Inferior parietal cortex (tissue), 1 donor: Measurements from ENCODE around the gene SSBP2.

Experiments
- DNase-seq: peaks from one replicate; pipeline ENCODE4 v3.0.0-alpha.2; 2016; ENCODE audit errors: extremely low spot score

Gene SSBP2

DNA sequence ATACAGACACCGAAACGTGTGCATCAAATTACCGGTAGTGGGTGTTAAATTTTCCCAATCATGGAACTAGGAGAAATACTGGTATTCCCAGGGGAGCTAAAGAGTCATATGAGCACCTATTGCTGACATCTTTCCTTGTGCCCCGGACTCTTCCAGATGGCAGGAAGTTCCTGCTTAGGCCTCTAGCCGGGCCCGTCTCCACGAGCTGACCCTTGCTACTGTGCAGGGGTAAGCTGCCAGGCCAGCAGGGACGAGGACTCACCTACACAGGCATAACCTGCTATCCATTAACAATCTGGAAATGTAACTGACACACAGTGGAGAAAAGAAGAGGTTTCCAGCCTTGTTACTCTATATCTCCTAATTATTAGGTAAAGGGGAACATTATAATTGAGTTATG lies 16.2 kb upstream of the SSBP2 start:
- DNase-seq = no peak

DNA sequence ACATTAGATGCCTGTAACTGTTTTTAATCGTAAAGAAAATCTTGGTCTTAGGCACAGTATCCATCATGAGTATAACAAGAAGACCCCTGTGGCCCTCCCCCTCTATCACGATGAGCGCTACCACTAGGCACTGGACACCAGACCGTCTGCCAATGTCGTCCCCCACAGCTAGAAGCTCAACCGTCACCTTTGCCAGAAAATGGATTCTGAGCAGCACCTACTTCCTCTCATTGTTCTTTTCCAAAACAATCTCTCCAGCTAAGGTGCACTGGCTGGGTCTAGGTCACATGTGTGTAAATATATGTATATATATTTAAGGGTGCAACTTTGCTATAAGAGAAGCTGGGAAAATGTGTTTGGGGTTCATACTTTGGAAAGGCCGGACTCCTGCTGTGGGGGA lies 15.7 kb upstream of the SSBP2 start:
- no peak for DNase-seq

DNA sequence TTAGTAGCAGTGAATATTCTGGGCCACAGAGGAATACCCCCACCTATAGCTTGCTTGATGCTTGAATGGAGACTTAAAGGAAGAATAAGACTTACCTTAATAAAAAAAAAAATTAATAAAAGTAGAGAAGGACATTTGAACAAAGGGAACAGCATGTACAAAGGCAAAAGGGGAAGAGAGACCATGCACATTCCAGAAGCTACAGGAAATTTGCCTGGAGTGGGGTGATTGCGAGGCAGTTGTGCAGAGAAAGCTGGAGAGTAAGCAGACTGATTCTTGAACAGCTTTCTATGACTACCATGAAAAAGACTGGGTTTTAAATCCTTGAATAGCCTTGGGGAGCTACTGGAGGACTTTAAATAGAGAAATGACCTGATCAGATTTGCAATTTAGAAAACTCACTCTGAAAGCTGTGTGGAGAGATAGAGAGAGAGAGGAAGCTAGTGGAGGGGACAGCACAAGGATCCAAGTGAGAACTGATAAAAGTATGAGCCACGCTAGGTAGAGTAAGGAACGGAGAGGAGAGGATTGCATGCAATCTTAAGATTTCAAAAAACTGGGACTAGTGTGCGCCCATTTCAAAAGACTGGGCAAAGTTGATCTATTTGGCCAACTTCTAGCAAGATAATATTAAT lies 12.5 kb upstream of the SSBP2 start:
- no peak for DNase-seq

DNA sequence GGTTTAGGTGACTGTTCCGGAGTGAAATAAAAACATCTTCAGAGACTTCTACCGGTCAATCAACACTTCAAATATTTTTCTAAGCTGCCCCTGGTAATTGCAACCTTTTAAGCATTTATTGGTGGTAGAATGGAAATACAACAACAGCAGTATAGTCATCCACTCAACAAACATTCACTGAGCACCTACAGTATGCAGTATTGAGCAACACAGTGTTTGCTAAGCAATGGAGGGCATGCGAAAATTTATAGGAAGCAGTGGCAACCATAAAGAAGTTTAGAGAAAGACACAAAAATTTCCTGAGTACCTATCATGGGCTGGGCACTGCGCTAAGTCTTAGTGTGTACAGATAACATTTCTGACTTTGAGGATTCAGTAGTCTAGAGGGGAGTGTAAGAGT lies 12.0 kb upstream of the SSBP2 start:
- DNase-seq = no peak

DNA sequence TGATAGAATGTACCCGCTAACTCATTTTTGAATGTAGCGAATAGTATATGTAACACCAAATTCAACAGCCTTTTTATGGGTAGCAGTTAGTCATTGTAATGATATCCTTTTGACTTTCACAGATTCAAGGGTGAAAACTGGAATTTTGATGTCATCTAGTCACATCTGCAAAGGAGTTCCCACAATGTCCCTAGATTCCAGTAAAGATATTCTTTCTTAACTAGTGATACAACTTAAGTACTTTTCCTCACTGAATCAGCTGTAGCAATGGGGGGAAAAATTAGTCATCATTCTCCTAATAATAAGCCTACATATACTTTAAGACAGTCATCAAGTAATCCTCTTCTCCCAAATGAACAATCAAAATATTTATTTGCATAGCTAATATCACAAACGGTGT lies 11.5 kb upstream of the SSBP2 start:
- DNase-seq = no peak

DNA sequence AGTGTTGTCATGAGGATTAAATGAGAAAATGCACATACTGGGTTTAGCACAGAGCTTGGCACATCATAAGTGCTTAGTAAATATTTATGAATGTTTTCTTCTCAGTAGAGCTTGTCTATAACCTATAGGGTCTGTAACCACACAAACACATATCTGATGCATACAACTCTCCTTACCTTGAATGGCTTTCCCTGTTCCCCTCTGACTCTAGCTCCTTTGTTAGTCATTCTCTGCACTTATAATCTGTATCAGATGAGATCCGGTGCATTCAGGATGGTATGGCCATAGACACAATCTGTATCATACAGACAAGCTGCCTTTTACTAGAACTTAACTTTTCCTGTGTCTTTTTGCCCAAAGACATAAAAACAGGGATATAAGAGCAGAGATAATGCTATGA lies 11.1 kb upstream of the SSBP2 start:
- DNase-seq = no peak

DNA sequence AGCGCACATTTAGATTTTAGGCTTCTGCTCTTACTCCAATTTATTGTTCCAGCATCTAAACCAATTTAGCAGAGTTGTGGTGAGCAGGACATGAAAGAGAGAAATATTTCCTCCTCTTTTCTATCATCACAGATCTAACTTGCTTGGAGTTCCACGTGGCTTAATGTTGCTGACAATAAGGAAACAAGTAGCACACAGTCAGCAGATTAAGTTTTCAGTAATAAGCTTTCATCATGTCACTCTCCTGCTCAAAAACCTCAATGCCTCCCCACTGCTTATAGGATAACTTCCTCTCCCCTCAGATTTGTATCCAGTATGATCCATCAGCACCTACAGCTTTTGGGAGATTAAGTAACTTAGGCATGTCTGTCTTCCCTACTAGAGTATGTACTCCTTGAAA lies 10.4 kb upstream of the SSBP2 start:
- DNase-seq = no peak

DNA sequence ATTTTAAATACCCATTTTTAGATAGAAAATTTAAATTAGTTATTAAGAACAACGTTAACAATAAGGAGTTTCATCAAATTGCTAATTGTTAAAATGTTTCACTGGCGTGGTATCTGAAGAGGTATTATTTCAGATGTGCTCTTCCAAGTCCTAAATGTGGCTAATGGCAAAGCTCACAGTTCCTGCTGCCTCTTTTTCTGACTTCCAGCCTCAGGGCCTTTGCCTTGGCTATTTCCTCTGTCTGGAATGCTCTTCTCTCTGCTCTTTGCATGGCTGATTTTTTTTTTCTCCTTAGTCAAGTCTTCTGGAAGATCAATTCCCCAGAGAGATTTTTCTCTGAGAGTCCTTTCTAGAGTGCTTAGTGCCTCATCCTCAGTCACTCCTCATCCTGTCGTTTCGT lies 9.6 kb upstream of the SSBP2 start:
- DNase-seq = no peak

DNA sequence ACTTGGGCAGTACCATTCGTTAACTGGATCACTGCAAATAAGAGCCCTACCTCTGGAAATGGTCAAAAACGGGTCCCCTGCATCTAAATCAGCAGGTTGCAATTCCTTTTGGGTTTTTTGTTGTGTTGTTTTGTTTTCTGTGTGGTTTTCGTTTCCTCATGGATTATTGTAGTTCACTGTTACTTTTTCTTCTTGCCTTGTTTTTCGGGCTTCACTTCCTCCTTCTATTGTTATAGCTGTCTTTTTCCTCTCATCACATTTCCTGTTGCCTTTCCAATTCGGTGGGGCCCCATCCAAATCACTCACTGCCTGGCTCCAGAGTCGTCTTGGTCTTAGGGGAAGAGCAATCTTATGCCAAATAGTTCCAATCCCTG lies 8.7 kb upstream of the SSBP2 start:
- no peak for DNase-seq

DNA sequence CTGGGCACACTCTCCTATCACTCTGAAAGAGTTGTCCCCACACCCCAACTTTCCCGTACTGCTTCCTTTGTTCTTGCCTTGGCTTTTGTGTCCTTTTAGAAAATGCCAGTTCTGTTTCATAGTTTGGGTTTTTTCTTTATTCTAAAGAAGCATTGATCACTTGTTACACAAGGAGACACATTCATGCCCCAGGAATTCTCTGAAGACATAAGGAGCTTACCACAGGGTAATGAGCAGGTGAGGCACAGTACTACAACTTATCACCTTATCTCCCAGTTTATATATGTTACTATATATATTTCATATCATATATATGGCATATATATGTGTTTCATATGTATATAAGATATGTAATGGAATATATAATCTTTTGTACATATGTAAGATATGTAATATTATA lies 6.5 kb upstream of the SSBP2 start:
- DNase-seq = no peak

DNA sequence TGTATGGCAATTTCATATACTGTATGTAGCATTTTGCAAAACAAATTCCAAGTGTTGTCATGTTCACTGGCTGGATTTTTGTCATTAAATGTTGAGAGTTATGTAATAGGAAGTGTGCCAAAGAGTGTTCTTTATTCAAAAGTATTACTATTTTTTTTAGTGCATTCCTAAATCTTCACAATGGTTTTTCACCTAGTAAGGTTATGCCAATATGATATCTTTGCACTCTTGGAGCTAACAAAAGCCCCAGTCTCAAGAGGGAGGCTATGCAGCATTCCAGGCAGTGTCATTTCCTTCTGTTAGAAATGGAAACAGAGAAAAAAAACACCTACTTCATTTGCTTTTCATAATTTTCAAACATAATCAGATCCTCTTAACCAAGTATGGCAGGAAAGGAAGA lies 5.1 kb upstream of the SSBP2 start:
- DNase-seq = no peak

DNA sequence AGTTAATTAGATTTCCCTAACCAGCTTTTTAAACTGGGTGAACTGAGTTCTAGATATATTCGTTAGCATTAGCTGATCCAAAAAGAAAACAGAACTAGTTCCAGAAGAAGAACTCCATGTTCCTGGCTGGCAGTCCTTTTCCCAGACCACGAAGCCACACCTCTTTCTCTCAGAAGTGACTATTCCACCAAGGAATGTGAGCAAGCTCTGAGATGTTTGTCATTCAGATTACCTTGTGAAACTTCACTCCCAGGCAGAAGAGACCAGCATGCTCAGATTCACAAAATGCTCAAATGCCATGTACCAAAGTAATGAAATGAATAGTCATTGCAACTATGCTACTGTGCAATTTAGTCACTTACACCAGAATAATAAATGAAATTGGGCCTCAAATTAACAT lies 4.4 kb upstream of the SSBP2 start:
- no peak for DNase-seq

DNA sequence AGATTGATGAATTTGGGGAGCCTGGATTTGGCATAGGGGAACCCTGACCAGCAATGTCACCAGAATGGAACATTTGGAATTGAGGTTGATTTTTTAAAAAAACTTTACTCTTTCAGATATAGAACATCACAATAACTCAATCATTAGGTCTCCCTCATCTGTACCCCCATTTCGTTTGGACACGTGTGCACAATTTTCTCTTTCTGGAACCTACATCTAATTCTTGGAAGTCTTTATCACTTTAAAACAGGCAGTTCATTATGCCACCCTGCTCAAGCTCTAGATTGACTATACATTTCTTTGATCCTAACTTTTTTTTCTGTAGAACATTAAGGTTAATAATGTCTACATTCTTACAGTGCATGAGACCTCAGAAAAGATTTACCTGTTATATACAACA lies 3.7 kb upstream of the SSBP2 start:
- DNase-seq = no peak

DNA sequence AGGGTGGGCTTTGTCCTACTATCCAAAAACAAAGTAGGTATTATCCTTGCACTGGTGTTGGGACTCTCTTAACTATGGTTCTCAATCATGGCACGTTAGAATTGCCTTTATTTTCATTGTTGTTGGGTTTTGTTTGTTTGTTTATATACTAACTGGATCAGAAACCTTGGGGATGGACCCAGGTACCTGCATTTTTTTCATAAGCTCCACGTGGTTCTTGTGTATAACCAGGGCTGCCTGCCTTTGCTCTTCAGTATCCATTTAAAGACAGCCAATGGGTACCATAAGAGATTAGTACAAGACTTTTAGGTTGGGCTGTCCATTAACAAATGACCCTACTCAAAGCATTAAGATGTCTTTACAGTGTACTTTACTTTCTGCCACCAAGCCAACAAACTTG lies 2.5 kb upstream of the SSBP2 start:
- DNase-seq = no peak

DNA sequence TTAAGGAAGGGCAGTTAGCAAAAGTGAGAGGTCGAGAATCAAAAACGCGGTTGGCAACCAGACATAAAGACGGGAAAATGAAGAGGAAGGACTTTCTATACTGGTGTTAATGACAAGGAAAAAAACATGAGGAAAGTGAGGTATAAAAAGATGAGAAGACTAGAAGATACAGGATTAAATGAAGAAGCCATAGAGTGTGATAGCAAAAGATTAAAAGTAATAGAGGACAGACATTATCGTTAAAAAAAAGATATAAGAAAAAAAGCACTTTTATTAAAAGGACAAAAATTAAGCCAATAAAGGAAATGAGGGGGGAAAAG lies 1.7 kb upstream of the SSBP2 start:
- DNase-seq = no peak

DNA sequence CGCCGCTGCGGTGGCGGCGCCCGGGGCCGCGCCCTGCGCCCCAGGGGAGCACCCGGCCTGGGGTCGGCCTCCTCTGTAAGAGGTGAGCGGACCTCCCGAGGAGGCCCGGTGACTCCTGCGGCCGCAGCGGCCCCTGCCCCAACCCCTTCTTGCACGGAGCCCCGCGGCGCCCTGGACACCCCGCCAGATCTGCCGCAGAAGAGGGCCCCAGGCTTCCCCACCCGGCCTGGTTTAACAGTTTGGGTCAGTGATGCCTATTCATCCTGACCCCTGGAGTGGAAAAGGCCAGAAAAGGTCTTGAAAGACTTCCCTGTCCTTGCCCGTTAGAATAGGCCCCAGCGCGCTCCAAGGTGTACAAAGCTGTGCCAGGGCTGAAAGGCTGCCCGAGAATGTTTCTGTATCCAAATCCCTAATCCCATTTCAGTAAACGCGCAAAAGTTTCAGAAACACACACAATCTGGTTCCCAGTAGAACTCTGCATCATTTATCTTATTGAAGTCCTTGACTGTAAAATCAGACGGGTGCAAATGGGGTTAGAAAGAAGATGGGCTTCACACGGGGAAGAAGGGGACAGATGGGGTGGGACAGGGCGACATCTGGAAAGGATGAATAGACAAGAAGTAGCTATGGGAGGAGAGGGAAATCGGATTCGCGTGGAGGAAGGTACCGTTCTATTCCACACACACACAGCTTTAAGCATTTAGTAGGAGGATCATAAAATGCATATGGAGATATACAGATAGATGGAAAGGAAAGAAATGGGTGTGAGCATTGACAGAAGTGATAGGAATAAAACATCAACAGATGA lies 1.1 kb upstream of the SSBP2 start:
- DNase-seq = peak; percentile 53

DNA sequence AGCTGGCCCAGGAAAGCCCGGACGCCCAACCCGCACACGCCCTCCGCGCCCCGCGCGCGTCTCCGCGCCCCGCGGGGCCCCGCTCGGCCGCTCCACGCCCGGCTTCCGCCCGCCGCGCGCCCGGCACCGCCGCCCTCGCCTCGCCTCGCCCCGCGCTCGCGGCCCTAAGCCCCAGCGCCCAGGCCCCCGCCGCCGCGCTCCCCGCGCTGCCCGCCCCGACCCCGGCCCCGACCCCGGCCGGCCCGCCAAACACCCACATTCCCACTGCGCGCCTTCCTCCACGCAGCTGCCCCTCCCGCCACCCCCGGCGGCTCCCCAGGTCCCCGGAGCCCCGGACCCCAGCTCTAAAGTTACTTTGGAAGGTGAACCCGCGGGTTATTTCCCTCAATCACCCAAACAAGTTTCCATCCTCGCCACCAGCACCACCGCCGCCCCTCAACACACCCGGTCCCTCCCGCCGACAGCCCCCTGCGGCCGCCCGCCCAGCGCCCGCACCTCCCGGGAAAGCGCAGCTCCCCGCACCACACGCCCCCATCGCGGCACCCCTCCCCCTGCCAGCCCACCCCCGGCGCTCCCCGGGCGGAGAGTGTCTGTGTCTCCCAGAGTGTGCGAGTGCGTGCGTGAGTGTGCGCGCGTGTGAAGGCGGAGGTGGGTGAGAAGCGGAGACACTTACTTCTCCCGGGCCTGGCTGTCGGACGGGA lies 439 bp downstream of the SSBP2 start:
- DNase-seq = no peak

DNA sequence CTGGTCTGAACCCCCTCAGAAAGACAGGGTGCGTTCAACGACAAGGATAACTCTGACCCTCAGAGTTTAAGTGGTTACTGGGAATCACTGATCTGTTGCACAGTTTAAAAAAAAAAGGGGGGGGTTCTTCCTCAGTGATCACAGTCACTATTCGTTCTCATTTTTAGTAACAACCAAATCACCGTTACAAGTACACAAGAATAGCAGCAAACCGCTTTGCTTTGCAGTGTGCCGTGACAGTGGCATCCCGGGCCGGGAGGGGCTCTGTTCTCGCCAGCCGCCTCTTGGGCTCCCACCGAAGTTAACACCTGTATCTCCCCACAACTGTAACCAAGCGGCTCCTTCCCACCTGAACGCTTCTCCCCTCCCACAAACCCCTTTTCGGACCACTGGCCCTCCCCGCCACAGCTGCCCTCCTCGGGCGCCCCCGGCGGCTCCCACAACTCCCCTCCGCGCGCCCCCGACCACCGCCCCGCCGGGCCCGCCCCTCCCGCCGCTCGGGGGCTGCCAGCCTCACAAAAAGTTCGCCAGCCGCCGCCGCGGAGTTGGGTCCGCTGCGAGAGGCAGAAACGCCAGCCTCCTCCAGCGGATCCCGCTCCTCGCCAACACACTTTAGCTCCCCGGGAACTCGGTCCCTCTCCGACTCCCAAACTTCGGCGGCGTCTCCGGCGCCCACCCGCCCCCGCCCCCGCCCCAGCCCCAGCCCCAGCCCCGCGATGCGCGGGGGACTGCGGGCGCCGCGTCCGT lies 1.2 kb downstream of the SSBP2 start:
- no peak for DNase-seq

DNA sequence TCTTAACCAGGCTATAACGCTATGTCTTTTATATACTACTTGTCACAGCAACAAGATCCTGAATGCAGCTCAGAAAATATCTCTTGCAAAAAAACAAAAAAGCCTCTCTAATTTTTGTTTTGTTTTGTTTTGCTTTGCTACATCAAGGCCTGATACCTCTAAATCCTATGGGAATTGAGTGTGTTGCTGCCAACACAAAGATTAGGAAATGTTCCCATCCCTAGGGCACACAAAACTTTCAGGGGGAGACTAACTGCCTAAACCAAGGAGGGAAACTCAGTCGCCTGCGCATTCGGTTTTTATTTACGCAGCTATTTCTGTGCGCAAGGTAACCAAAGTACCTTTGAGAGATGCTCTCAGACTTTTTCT lies 1.7 kb downstream of the SSBP2 start:
- peak; percentile 50 for DNase-seq

DNA sequence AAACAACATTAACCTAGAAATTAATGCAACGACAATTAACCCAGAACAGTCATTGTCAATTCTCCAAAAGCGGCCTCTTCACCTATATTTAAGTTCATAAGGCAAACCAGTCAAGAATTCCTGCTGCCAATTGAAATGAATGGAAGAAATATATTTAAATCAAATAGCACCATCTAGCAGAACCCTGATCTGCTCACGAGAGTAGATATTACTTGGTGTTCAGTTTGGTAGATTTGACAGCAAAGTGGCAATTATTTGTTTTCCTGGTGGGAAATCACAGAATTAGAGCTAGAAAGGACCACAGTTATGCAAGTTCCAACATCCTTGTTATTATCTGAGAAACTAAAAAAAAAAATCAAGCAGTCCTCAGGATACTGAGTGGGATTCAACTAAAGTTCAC lies 2.3 kb downstream of the SSBP2 start:
- DNase-seq = peak; percentile 60

DNA sequence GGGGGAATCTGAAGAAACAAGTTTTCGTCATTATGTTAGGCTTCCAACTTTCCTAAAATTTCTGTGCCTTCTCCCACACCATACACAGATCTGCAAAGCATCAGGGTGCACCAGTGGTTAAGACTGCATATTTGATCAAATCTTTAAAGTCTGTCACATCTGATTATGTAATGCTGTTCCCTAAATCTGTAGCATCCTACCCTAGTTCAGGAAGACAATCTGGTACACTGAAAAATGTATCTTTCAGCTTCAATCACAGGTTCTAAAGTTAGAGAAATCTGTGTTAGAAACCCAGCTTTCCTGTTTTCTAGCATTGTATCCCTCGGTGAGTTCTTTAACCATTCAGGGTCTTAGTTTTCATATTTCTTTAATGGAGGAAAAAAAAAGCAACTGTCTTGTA lies 3.9 kb downstream of the SSBP2 start:
- DNase-seq = no peak

DNA sequence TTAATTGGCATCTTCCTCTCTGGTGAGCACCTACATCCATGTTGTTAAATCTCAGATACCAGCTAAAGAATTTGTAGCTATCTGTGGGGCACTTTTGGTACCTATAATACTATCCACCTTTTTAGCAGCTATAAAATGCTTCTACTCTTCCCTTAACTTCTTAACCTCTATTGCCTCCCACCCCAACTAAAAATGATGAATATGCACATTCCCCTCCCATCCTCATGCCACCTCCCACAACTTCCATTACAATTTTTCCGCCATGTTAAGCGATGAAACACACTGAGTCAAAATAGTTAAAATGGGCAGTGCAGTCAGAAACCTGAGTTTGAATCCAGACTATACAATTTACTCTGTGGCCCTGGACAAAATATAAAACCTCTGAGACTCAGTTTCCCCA lies 10.1 kb downstream of the SSBP2 start:
- no peak for DNase-seq

DNA sequence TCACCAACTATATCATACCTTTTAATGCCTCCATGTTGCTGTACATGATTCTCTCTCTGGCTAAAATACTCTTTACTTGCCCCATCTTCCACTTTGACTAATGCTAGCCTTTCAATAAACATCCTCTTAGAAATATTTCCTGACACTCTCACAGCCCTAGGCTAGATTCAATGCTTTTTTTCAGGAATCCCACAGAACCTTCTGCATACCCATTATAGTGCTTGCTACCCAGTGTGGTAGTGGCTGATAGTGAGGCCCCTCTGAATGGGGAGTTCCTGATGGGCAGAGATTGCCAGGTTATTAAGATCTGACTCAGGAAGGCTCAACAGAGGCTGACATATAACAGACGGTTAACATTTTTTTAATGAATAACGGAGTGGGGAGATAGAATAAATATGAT lies 11.6 kb downstream of the SSBP2 start:
- DNase-seq = no peak
